HCEC 1CT (cell line): ENCODE data around the gene BARD1.
"Not testable (repeated sequence)": the region's sequence is repeated elsewhere in the genome, so short reads cannot be mapped to it uniquely, and the experiment has no call there.

ENCODE experiments used
- DNase-seq: peaks from one replicate; pipeline ENCODE4 v3.0.0-alpha.2; 2017

The BARD1 gene

DNA sequence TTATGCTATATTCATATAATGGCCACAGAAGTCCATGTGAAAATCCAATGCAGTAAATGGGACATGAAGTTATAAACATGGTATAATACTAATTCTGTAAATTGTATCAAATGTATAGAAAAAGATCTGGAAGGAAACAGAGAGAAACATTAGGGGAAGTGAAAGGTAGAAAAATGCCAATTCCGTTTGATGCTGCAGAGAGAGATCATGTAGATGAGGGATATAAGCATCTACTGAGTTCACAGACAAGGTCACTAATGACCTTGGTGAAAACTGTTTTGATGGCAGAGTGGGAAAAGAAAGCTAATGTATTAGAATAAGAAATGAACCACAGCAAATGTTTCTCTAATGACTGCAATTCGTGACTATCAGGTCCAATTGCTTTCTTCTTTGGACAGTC lies 56.0 kb downstream of the BARD1 start:
- DNase-seq = no peak

DNA sequence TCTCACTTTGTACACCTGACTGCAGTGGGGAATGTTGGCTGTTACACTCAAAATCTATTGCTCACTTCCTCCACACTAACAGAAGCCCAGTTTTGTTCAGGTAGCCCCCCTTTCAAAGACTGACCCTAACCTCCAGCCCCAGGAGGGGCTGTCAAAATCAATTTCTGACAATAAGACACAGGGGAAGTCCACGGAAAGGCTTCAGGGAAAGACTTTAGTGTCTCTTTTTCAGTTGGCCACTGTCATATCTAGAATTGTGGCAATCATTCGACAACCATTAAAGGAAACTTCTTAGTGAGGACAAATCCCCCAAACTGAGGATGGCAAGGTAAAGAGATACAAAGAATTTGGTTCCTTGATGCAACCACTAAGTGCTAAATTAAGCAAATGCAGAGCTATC lies 59.0 kb downstream of the BARD1 start:
- DNase-seq = no peak

DNA sequence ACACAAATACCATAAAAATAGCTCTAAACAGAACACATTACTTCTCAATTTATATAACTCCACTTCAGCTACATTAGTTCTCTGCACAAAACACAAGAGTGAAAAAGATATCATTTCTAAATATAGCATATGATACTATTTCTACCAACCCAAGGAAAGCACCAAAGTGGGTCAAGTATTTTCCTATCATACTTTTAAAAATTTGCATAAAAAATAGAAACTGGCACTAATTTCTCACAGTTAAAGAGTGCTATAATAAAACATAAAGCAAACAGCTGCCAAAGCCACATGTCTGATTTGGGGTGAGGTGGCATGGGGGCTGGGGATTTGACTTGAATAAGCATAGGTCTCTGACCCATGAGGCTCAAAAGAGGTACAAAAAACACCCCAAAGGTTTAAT lies 61.5 kb downstream of the BARD1 start:
- DNase-seq = no peak

DNA sequence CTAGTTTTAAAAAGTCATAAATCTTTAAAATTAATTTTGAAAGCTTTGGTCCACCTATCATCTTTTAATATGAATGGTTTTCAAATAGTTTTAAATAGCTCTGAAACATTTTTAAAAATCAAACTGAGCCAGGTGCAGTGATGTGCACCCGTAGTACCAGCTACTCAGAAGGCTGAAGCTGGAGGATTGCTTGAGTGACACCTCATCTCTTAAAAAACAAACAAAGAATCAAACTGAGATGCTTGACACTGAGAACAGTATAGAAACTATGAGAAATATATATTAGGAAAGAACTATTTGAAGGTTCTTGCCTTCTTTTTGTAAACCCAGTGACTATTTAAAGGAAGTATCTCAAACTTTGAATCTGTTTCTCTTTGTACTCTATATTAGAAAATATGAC lies 67.4 kb downstream of the BARD1 start:
- no peak for DNase-seq

DNA sequence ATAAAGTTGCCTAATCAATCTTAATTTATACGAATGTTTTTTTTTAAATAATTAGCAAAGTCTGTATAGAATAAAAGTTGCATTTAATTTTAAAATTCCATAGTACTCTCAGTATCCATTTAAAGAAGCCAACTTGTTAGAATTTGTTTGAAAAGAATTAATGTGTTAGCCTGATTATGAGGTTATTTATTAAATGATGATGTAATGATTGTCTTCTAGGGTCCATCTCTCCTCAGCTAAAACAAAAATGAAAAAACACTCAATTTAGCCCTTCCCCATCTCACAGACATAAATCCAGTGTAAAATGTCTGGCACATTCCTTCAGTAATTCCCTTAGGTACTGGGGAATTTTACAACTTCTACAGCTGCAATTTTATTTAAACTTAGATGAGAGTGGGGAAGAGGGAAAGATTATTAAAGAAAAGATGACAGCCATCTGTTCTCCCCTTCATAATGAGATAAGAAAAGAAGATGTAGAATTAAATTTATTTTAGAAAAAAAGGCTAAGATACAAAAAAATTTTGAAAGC lies 68.6 kb downstream of the BARD1 start:
- no peak for DNase-seq

DNA sequence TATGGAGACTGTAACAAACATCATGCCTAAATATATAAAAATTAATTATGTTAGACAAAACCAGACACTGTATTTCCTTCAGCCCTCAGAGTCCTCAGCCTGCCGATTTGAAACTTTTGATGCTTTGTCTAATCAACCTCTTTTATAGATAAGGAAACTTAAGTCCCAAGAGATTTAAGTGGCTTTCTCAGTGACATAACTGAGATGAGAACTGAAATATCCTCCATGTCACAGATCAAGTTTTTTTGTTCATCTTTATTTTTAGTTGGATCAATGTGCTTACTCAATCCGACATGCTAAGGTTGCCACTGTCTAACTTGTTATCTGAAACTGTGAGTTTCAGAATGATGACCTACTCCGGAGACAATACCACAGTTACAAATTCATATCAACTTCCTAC lies 72.3 kb downstream of the BARD1 start:
- DNase-seq = no peak

DNA sequence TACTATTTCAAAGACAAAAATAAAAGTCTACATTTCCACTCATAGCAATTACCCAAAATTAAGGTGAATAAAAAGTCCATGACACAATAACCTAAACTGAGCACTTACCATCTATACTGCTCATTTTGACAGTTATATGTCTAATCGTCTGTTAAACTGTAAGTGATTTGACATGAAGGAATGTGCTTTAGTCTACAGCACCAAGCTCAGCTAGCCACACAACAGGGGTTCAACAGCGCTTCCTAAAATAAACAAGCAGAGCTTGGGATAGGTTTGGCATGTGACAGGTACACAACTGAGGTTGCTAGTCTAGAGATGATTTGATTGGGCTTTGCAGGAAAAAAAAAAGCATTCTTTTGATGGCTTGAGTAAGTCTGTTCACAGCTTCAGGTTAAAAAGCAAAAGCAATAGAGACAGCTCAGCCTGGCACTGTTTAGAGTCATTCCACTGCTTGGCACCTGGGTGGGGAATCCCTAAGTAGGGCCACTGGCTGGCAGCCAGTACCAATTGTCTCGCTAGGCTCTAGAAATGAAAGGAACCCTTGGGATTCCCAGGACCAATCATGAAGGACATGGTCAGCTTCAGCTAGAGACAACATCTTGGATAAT lies 78.6 kb downstream of the BARD1 start:
- DNase-seq = no peak

DNA sequence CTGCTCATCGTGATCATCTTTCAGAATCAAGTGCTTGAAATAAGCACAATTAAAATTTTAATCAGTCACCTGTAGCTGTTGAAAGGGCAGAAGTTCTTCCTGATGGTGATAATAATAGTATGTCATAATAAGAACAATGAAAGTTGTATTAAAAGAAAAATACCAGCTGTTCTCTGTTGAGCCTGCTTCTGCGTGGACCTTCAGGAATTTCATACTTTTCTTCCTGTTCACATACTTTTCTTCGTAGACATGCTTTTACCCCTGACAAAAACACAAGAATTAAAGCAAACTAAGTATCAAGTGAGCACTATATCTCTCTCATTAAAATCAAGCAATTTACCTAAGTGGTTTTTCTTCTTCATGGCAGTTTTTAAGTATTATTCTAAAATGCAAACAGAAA lies 79.2 kb downstream of the BARD1 start:
- DNase-seq = no peak

DNA sequence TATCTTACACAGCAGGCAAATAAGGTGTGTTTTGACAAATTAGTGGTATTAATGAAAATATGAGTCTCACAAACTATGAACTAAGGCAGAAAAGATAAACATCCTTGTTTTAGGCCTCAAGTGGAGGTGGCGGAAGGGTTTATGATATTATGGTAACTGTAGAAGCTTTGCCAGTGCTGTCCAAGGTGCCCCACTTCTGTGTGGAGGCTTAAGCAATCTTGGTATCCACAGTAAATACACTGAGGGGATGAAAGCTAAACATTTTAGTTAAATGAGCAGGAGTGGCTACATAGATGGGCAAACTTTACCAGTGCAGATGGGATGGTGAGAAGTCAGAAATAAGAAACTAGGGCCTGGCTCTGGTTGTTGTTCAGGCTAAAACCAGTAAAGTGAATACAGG lies 84.7 kb downstream of the BARD1 start:
- DNase-seq = no peak

DNA sequence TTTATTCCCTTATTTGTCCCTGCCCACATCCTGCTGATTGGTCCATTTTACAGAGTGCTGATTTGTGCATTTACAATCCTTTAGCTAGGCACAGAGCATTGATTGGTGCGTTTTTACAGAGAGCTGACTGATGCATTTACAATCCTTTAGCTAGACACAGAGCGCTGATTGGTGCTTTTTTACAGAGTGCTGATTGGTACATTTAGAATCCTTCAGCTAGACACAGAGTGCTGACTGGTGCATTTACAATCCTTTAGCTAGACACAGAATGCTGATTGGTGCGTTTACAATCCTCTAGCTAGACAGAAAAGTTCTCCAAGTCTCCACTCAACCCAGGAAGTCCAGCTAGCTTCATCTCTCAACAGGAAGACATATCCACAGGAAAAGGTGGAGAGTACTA lies 91.6 kb downstream of the BARD1 start:
- DNase-seq = not testable (repeated sequence)

DNA sequence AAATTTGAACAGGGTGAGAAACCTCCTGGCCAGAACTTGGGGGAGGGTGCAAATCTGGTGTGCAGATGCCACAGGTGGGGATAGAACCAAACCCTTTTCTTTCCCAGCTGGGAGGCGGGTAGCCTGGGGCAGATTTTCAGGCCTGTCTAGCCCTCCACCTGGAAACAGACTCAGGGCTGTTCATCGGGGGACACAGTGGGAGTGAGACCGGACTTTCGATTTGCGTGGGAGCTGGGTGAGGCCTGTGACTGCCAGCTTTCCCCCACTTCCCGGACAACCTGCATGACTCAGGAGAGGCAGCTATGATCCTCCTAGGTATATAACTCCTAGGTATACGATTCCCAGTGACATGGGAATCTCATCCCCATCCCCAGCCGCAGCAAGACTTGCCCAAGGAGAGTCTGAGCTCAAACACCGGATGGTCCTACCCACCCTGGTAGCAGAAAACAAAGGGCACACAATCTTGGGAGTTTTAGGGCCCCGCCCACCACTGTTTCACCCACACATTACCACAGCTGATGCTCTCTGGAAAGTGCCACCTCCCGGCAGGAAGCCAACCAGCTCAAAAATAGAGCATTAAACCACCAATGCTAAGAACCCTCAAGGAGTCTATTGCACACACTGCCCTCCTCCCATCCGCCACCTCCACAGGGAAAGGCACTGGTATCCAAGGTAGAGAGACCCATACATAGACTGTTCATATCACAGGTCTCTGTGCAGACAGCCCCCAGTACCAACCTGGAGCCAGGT lies 92.5 kb downstream of the BARD1 start:
- DNase-seq = no peak

DNA sequence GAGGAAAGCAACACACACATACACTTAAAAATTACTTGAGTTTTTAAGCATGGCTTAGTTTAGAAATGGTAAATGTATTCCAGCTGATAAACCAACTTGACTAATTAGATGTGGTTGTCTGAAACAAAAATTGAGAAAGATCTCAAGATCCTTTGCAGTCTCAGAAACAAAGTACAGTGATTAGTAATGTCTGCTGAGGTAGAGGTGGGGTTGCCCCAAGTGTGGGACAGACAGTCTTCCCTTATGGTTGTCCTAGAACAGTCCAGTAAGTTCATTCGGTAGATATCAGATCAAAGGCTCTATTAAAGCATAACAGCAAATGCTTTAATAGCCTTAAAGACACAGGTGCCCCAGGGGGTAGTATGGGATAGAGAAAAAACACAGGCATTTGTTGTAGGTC lies 94.5 kb downstream of the BARD1 start:
- DNase-seq = no peak

DNA sequence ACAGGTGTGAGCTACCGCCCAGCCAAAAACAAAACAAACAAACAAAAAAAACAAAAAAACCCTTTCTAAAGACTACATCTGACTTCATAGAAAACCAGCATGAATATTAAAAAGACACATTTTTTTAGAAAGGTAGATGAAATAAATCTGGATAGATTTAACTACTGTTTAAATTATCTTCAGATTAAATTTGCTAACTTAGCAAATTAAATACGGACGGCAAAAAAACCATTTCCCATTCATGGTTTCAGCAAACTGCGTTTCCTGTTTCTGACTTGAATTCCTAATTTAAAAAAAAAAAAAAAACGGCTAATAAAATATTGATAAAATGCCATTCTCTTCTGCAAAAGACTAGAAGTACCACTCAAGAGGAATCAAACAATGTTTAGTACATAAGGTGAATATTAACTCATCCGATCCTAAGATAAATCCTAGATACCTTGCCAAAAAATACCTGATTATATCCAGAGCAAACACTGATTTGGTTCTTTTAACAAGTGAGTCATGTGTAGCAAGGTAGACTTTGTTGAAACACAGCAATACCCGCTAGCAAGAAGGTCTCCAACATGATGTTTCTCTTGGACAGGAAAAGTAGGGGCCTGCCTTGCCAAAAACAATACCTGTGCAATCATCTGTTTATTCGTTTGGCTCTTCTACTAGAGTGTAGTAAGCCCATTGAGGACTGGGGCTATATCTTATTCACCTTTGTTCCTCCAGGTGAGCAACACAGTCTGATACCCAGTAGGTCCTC lies 96.2 kb downstream of the BARD1 start:
- no peak for DNase-seq

DNA sequence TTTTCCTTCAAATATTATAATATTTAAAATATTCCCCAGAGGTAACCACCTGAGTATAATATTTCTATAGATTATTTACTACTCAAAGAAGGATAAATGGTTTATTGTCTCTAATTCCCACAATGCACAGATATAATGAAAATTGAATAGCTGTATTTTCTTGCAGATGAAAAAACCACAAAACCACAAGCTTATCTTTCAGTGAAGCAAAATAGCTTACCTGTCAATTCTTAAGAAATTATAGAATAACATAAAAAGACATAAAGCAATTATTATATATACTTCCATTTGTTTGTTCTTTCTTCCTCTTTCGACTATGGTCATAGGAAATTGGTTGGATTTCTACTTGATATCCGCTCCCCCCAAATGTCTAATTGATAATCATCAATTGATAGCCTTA lies 98.8 kb downstream of the BARD1 start:
- DNase-seq = no peak

DNA sequence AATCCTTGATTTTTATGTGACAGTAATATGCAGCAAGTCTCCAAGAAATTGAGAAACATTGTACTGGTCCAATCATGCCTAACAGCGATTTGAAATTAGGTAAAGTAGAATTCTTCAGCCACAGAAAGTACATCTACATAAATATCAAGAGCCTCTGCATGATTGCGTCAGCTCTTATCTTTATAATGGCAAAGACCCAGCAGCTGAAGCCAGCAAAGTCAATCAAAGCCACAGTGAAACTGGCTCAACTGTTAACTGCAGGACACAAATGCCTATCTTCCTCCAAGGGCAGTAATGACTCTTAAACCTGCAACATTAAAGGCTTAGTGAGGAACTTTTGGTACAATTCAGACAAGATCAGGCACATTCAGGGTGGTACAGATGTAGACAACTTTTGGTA lies 102.5 kb downstream of the BARD1 start:
- DNase-seq = no peak

DNA sequence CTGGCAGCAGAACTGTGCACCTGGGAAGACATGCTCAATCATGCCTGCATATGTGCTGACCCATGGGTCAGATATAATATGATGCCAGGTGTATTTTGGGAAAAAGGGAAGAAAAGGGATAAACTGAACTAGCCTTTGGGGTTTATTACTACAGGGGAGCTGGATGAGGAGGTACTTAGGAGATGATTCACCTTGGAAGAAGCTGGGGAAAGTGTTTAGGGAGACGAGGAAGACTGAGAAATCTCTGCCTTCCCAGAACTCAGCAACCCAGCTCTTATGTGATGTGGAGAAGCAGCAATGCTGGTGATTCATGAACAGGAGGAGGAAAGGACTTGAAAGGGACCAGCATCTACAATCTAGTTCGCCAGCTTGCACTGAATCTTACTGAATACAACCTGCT lies 110.2 kb downstream of the BARD1 start:
- no peak for DNase-seq

DNA sequence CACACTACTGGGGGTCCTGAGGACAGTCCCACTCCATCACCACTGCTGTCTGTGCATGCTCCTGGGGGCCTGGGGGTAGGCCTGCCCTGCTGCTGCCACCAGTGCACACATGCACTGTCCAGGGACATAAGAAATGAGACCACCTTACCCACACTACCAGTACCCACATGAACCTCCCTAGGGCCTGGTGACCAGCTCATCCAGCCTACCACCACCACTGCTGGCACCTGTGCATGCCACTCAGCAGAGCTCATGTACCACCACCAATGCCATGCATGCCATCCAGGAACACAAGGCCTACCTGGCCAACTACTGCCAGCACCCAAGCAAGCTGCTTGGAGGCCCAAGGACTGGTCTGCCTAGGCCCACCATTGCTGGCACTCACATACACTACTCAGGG lies 112.8 kb downstream of the BARD1 start:
- DNase-seq = no peak

DNA sequence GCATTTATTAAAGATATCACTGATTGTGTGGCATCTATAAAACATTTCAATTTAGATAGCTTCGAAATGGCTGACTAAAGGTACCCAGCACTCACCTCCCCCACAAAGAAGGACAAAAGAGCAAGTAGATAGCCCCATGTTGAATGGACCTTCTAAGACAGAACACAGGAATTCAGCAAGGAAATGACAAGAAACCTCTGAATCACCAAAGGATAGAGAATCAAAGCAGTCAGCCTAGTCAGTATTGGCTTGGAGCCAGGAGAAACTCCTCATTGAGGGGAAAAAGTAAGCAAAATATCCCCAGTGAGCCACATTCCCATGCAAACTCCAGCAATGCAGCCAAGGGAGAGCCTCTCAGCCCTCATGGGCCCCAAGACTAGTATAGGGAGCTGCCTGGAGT lies 113.7 kb downstream of the BARD1 start:
- DNase-seq = no peak

DNA sequence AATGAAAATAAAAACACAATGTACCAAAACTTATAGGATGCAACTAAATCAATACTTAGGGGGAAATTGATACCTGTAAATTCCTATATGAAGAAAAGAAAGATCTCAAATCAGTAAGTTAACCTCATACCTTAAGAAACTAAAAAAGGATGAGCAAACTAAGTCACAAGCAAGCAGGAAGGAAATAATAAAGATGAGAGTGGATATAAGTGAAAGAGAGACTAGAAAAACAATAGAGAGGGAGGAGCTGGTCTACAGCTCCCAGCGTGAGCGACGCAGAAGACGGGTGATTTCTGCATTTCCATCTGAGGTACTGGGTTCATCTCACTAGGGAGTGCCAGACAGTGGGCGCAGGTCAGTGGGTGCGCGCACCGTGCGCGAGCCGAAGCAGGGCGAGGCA lies 125.9 kb downstream of the BARD1 start:
- DNase-seq = not testable (repeated sequence)

DNA sequence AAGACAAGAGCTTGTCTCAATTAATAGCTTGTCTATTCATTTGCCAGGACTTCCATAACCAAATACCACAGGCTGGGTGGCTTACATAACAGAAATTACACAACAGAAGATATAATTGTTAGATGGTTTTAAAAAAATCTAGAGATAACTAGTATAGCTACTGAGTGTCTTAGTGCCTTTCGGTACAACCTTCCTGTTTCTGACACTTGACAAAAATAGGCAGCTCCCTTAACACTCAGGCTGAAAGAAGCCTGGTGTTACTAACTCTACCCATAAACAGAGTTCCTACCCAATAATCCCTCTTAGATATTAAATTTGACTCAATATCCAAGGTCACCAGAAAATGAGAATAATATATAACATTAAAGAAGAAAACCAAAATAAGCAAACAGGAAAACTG lies 129.7 kb downstream of the BARD1 start:
- no peak for DNase-seq

DNA sequence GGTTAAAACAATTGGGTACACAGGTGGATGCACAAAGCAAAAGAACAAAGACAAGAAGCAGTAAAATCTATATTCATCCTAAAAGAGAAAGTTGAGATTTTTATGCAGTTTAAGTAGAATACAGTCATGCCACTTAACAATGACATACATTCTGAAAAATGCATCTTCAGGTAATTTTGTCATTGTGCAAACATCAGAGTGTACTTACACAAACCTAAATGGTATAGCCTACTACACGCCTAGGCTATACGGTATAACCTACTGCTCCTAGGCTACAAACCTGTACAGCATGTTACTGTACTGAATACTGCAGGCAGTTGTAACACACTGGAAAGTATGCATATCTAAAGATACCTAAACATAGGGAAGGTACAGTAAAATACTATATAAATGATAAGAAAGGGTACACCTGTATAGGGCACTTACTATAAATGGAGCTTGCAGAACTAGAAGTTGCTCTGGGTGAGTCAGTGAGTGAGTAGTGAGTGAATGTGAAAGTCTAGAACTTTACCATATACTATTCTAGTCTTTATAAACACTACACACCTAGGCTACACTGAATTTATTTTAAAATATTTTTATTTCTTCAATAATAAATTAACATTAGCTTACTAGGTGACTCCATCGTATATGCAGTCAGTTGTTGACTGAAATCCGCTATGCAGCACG lies 132.9 kb downstream of the BARD1 start:
- DNase-seq = no peak
